ENCODE results near the gene INTS14.

DNA sequence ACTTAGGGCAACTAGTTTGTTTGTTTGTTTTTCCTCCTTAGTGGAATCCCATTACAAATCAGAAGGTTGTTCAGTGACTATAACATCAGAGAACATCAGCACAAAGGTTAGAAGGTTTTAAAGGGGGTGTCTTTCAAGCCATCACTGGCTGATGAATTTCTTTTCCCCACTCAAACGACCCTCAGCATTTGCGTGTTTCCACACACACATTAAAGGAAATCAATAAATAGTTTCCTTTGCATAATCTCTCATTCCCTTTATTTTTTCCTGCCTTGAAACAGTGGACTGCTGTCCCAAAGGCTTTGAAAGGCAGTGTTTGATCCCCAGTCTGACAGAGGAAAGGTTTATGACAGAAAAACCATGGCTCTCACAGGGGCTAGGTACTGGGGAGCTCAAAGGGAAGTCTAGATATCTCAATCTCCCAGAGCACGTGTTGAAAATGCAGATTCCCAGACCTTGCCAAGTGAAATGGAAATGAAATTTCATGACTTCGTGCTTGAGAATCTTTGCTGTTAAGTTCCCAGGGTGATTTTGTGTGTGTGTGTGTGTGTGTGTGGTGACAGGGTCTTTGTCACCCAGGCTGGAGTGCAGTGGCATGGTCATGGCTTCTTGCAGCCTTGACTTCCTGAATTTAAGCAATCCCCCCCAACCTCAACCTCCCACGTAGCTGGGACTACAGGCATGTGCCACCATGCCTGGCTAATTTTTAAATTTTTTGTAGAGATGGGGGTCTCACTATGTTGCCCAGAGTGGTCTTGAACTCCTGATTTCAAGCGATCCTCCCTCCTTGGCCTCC is 2.2 kb upstream of the INTS14 start:
- TF ChIP-seq EZH2phosphoT487 (IDR thresholded peaks at IDR 0.05; ENCODE audit: low read length) (no peak), CTCF (IDR thresholded peaks at IDR 0.05; ENCODE audit: low read length) (no peak), EZH2 (optimal IDR thresholded peaks at IDR 0.05; ENCODE audit: low read depth, low read length) (no peak)
